Measurements from ENCODE around the gene THAP7. TPM values are rescaled to one million over a fixed set of nuclear protein-coding genes. Genes with fewer than 3 reads are reported as not detected.

THAP7 gene
- total and polyA plus RNA-seq, 9 of the 15 experiments (the other 6 are each of a cell fraction or from before 2014, with no cell fraction given): 7.9 to 263 (median 84.1) TPM

GRCh38 chr22:21051145-21051830 lies 49.4 kb upstream of the THAP7 start:
- no peak overlapping the region for H3K27ac ChIP-seq (ENCODE audit: extremely low read depth, low read depth, low read length)
- peaks cover 17 to 29% of the 10 kb centered on the region in 2 experiments for H3K4me1 ChIP-seq (replicated peaks in 1 of 2; ENCODE audit: control insufficient read depth in 2 of 2, insufficient read depth in 2 of 2, low read length in 2 of 2)
- H3K79me2 ChIP-seq (ENCODE audit: control insufficient read depth, insufficient read depth, low read length): no peaks in the 10 kb centered on the region
- no peak for DNase-seq (ENCODE audit: extremely low read depth in 1 of 4, low spot score in 3 of 4)
- H3K9me3 ChIP-seq (replicated peaks; ENCODE audit: control insufficient read depth, insufficient read depth, low read depth, low read length): no peaks in the 10 kb centered on the region
- no TSS peak for BruUV-seq (replicated peaks)
- CTCF ChIA-PET (ENCODE audit: low intra/inter-chr PET ratio): no interaction called here
- peaks cover 12% of the 10 kb centered on the region for H3K9me1 ChIP-seq (ENCODE audit: control insufficient read depth, insufficient read depth, low read length)
- POLR2A ChIA-PET: interaction anchor here (0.6 to 6.1 kb wide), 9 partner anchors 12 to 226 kb away, joined by 3 to 42 read pairs (median 4); partner anchors contain the start of gene LZTR1
- H3K9ac ChIP-seq (ENCODE audit: insufficient read depth in 1 of 2, low read depth in 2 of 2, low read length in 2 of 2): peak overlapping the region in 1 of 2 experiments; percentile 38; a peak in 2 of 4 replicates
- no peak overlapping the region for H3K4me2 ChIP-seq (ENCODE audit: insufficient read depth, low read length)
- FAIRE-seq: no peak
- intact Hi-C loops (cut with micrococcal nuclease) (no loop called here), in situ Hi-C loops (cut with MboI) (no loop called here)
- H2AFZ ChIP-seq (ENCODE audit: low read depth, low read length): peak overlapping the region; percentile 7
- H3K27me3 ChIP-seq (ENCODE audit: control insufficient read depth in 2 of 2, insufficient read depth in 2 of 2, low read length in 2 of 2): peaks cover 34 to 85% of the 10 kb centered on the region in 2 experiments; a peak in 4 of 5 replicates
- H4K20me1 ChIP-seq (replicated peaks; ENCODE audit: control insufficient read depth, insufficient read depth, low read length): peaks cover 38% of the 10 kb centered on the region
- no peak for ATAC-seq
- H3K36me3 ChIP-seq (ENCODE audit: control insufficient read depth, insufficient read depth, low read length): no peaks in the 10 kb centered on the region
- 11% methylated on average over 9 of the region's 9 CpGs for WGBS (ENCODE audit: insufficient coverage, low coverage, missing lambda C conversion rate)
- no peak overlapping the region for H3K4me3 ChIP-seq
- TF ChIP-seq MCM5 (IDR thresholded peaks at IDR 0.05; ENCODE audit: low read depth): 0 out of 2 replicates have a peak, but pooled peaks have one; percentile 22
- TF ChIP-seq ZBTB49 (CRISPR knock-in tag; IDR thresholded peaks at IDR 0.05; ENCODE audit: borderline replicate concordance): no peak
- TF ChIP-seq TOE1 (IDR thresholded peaks at IDR 0.05; ENCODE audit: borderline replicate concordance): no peak
- TF ChIP-seq TOE1 (CRISPR knock-in tag; IDR thresholded peaks at IDR 0.05; ENCODE audit: borderline replicate concordance, low read depth): no peak
- no peak for TF ChIP-seq CREB3L1 (IDR thresholded peaks at IDR 0.05; ENCODE audit: borderline replicate concordance, low read depth)
- TF ChIP-seq STAG1 (CRISPR knock-in tag; IDR thresholded peaks at IDR 0.05; ENCODE audit: borderline replicate concordance): peak; percentile 37; the same call in 1 of the 2 replicates
- TF ChIP-seq TSHZ1 (CRISPR knock-in tag; IDR thresholded peaks at IDR 0.05): no peak
- TF ChIP-seq ZNF696 (CRISPR knock-in tag; conservative IDR thresholded peaks at IDR 0.05): no peak
- TF ChIP-seq BMI1 (IDR thresholded peaks at IDR 0.05; ENCODE audit: low read length): no peak
- TF ChIP-seq STAT5A (IDR thresholded peaks at IDR 0.05; ENCODE audit: borderline replicate concordance, low read length): no peak
- no peak for TF ChIP-seq RBM22 (IDR thresholded peaks at IDR 0.05; ENCODE audit: low read depth, low read length, poor library complexity, severe bottlenecking)
- TF ChIP-seq TSC22D4 (tag; IDR thresholded peaks at IDR 0.05): 0 out of 2 replicates have a peak, but pooled peaks have one; percentile 77
- peak in 2 of 3 experiments; percentile 8 to 69 for TF ChIP-seq YY1 (IDR thresholded peaks at IDR 0.05; ENCODE audit: borderline replicate concordance in 1 of 3, control insufficient read depth in 1 of 3, extremely low read depth in 1 of 3, insufficient read depth in 3 of 3, insufficient read length in 1 of 3, insufficient replicate concordance in 2 of 3, low read depth in 1 of 3, low read length in 2 of 3)
